ENCODE data around the gene ADGB. TPM values are rescaled to one million over a fixed set of nuclear protein-coding genes. Genes with fewer than 3 reads are reported as not detected.
"Not testable (repeated sequence)": the region's sequence is repeated elsewhere in the genome, so short reads cannot be mapped to it uniquely, and the experiment has no call there.

The ADGB gene
- total RNA-seq, 1 donor from 2014 or later: not detected

GRCh38 chr6:146753306-146753705 lies 154.5 kb downstream of the ADGB start:
- DNase-seq (ENCODE audit: extremely low read depth, low read depth, low spot score): no peak

GRCh38 chr6:146767632-146768031 lies 168.9 kb downstream of the ADGB start:
- DNase-seq (ENCODE audit: extremely low read depth, low read depth, low spot score): no peak

- DNase-seq (ENCODE audit: extremely low read depth, low read depth, low spot score): no peak
Measured at GRCh38 chr6:146768722-146769121, 169.9 kb downstream of the ADGB start.

GRCh38 chr6:146770275-146770964 lies 171.6 kb downstream of the ADGB start:
- no peak for DNase-seq (ENCODE audit: extremely low read depth, low read depth, low spot score)

GRCh38 chr6:146770965-146771735 lies 172.4 kb downstream of the ADGB start:
- DNase-seq (ENCODE audit: extremely low read depth, low read depth, low spot score): peak; percentile 72

GRCh38 chr6:146775220-146775619 lies 176.4 kb downstream of the ADGB start:
- no peak for DNase-seq (ENCODE audit: extremely low read depth, low read depth, low spot score)

GRCh38 chr6:146781836-146782235 lies 183.1 kb downstream of the ADGB start:
- no peak for DNase-seq (ENCODE audit: extremely low read depth, low read depth, low spot score)

GRCh38 chr6:146785001-146785585 lies 186.3 kb downstream of the ADGB start:
- peak; percentile 29 for DNase-seq (ENCODE audit: extremely low read depth, low read depth, low spot score)

GRCh38 chr6:146787876-146788508 lies 189.2 kb downstream of the ADGB start:
- DNase-seq (ENCODE audit: extremely low read depth, low read depth, low spot score): no peak

GRCh38 chr6:146790561-146791091 lies 191.9 kb downstream of the ADGB start:
- DNase-seq (ENCODE audit: extremely low read depth, low read depth, low spot score): no peak

GRCh38 chr6:146791930-146792329 lies 193.2 kb downstream of the ADGB start:
- no peak for DNase-seq (ENCODE audit: extremely low read depth, low read depth, low spot score)

- DNase-seq (ENCODE audit: extremely low read depth, low read depth, low spot score): not testable (repeated sequence)
Measured at GRCh38 chr6:146793218-146793617, 194.4 kb downstream of the ADGB start.

- no peak for DNase-seq (ENCODE audit: extremely low read depth, low read depth, low spot score)
Measured at GRCh38 chr6:146795479-146796133, 196.8 kb downstream of the ADGB start.

GRCh38 chr6:146803167-146803566 lies 204.4 kb downstream of the ADGB start:
- DNase-seq (ENCODE audit: extremely low read depth, low read depth, low spot score): not testable (repeated sequence)

- DNase-seq (ENCODE audit: extremely low read depth, low read depth, low spot score): no peak
Measured at GRCh38 chr6:146803601-146804000, 204.8 kb downstream of the ADGB start.

GRCh38 chr6:146805546-146806325 lies 207.0 kb downstream of the ADGB start:
- no peak for DNase-seq (ENCODE audit: extremely low read depth, low read depth, low spot score)

GRCh38 chr6:146809014-146809413 lies 210.2 kb downstream of the ADGB start:
- DNase-seq (ENCODE audit: extremely low read depth, low read depth, low spot score): not testable (repeated sequence)

- DNase-seq (ENCODE audit: extremely low read depth, low read depth, low spot score): not testable (repeated sequence)
Measured at GRCh38 chr6:146812811-146813321, 214.1 kb downstream of the ADGB start.

GRCh38 chr6:146813554-146813953 lies 214.8 kb downstream of the ADGB start:
- no peak for DNase-seq (ENCODE audit: extremely low read depth, low read depth, low spot score)

All from glomerular endothelial cell (primary cell).